HEK293 (cell line): Measurements from ENCODE around the gene IL13.

Experiments
- IKZF3 ChIP-seq: fragments of 450-650 bp; IDR thresholded peaks from 2 replicates; pipeline ENCODE4 v1.5.0; 2018; ENCODE audit warnings: missing biosample characterization, mild to moderate bottlenecking, missing genetic modification characterization, moderate library complexity
- REPIN1 ChIP-seq: fragments of 450-650 bp; formaldehyde crosslinking; IDR thresholded peaks from 2 replicates; pipeline ENCODE4 v1.5.1; 2017; ENCODE audit warnings: missing biosample characterization, missing genetic modification characterization, low read depth
- ZFP37 ChIP-seq: fragments of 450-650 bp; formaldehyde crosslinking; IDR thresholded peaks from 2 replicates; pipeline ENCODE4 v1.5.1; 2016; ENCODE audit warnings: missing biosample characterization, missing genetic modification characterization
- ZNF266 ChIP-seq: fragments of 450-650 bp; formaldehyde crosslinking; IDR thresholded peaks from 2 replicates; pipeline ENCODE4 v1.5.1; 2016; ENCODE audit warnings: missing biosample characterization, missing genetic modification characterization, low read depth
- ZNF416 ChIP-seq: fragments of 450-650 bp; formaldehyde crosslinking; IDR thresholded peaks from 2 replicates; pipeline ENCODE4 v1.5.1; 2016; ENCODE audit warnings: missing biosample characterization, missing genetic modification characterization
- ZNF670 ChIP-seq: fragments of 450-650 bp; formaldehyde crosslinking; IDR thresholded peaks from 2 replicates; pipeline ENCODE4 v1.5.1; 2016; ENCODE audit warnings: missing biosample characterization, missing genetic modification characterization, low read depth
- ZNF837 ChIP-seq: fragments of 450-650 bp; formaldehyde crosslinking; IDR thresholded peaks from 2 replicates; pipeline ENCODE4 v1.5.1; 2016; ENCODE audit warnings: missing biosample characterization, missing genetic modification characterization
- TF ChIP-seq, protein P1 (sequence below): fragments of 450-650 bp; formaldehyde crosslinking; IDR thresholded peaks from 2 replicates; pipeline ENCODE4 v1.5.1; 2016; ENCODE audit warnings: missing biosample characterization, missing genetic modification characterization
- TF ChIP-seq, protein P2 (sequence below): fragments of 450-650 bp; formaldehyde crosslinking; IDR thresholded peaks from 2 replicates; pipeline ENCODE4 v1.5.0; 2017; ENCODE audit warnings: missing biosample characterization, missing genetic modification characterization, borderline replicate concordance
- TF ChIP-seq, protein P3 (sequence below): fragments of 450-650 bp; formaldehyde crosslinking; IDR thresholded peaks from 2 replicates; pipeline ENCODE4 v1.5.1; 2016; ENCODE audit warnings: missing biosample characterization, missing genetic modification characterization
- TF ChIP-seq, protein P4 (sequence below): fragments of 450-650 bp; formaldehyde crosslinking; IDR thresholded peaks from 2 replicates; pipeline ENCODE4 v1.5.1; 2016; ENCODE audit warnings: missing biosample characterization, missing genetic modification characterization
- TF ChIP-seq, protein P5 (sequence below): fragments of 450-650 bp; formaldehyde crosslinking; IDR thresholded peaks from 2 replicates; pipeline ENCODE4 v1.5.1; 2017; ENCODE audit warnings: missing biosample characterization, missing genetic modification characterization

DNA sequence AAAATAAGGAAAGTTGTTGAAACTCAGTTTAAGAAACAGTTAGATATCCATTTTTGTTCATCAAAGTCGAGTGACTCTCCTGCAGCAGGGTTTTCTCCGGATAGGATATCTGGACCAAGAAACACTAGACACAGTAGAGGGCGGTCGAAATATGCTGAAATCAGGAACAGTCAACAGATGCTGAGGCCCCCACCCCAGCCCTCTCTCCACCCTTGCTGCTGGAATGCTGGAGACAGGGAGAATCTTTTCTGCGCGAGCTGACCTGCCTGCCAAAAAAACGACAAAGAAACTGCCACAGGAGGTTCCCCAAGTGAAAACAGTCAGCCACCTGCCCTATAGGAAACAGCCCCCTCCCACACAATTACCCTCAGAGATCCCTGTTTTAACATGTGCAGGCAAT, 4.3 kb upstream of the IL13 start:
- TF ChIP-seq, protein P1, sequence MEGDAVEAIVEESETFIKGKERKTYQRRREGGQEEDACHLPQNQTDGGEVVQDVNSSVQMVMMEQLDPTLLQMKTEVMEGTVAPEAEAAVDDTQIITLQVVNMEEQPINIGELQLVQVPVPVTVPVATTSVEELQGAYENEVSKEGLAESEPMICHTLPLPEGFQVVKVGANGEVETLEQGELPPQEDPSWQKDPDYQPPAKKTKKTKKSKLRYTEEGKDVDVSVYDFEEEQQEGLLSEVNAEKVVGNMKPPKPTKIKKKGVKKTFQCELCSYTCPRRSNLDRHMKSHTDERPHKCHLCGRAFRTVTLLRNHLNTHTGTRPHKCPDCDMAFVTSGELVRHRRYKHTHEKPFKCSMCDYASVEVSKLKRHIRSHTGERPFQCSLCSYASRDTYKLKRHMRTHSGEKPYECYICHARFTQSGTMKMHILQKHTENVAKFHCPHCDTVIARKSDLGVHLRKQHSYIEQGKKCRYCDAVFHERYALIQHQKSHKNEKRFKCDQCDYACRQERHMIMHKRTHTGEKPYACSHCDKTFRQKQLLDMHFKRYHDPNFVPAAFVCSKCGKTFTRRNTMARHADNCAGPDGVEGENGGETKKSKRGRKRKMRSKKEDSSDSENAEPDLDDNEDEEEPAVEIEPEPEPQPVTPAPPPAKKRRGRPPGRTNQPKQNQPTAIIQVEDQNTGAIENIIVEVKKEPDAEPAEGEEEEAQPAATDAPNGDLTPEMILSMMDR (tag by site-specific recombination): no peak
- TF ChIP-seq ZNF416 (tag by site-specific recombination) (no peak), ZNF670 (tag by site-specific recombination) (no peak), IKZF3 (tag by site-specific recombination) (no peak), REPIN1 (no peak), ZNF837 (tag by site-specific recombination) (no peak), ZNF266 (no peak), ZFP37 (tag by site-specific recombination) (no peak)
- TF ChIP-seq, protein P2, sequence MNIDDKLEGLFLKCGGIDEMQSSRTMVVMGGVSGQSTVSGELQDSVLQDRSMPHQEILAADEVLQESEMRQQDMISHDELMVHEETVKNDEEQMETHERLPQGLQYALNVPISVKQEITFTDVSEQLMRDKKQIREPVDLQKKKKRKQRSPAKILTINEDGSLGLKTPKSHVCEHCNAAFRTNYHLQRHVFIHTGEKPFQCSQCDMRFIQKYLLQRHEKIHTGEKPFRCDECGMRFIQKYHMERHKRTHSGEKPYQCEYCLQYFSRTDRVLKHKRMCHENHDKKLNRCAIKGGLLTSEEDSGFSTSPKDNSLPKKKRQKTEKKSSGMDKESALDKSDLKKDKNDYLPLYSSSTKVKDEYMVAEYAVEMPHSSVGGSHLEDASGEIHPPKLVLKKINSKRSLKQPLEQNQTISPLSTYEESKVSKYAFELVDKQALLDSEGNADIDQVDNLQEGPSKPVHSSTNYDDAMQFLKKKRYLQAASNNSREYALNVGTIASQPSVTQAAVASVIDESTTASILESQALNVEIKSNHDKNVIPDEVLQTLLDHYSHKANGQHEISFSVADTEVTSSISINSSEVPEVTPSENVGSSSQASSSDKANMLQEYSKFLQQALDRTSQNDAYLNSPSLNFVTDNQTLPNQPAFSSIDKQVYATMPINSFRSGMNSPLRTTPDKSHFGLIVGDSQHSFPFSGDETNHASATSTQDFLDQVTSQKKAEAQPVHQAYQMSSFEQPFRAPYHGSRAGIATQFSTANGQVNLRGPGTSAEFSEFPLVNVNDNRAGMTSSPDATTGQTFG (tag by site-specific recombination): no peak
- TF ChIP-seq, protein P3, sequence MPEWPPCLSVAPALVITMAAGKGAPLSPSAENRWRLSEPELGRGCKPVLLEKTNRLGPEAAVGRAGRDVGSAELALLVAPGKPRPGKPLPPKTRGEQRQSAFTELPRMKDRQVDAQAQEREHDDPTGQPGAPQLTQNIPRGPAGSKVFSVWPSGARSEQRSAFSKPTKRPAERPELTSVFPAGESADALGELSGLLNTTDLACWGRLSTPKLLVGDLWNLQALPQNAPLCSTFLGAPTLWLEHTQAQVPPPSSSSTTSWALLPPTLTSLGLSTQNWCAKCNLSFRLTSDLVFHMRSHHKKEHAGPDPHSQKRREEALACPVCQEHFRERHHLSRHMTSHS (tag by site-specific recombination): no peak
- TF ChIP-seq, protein P4, sequence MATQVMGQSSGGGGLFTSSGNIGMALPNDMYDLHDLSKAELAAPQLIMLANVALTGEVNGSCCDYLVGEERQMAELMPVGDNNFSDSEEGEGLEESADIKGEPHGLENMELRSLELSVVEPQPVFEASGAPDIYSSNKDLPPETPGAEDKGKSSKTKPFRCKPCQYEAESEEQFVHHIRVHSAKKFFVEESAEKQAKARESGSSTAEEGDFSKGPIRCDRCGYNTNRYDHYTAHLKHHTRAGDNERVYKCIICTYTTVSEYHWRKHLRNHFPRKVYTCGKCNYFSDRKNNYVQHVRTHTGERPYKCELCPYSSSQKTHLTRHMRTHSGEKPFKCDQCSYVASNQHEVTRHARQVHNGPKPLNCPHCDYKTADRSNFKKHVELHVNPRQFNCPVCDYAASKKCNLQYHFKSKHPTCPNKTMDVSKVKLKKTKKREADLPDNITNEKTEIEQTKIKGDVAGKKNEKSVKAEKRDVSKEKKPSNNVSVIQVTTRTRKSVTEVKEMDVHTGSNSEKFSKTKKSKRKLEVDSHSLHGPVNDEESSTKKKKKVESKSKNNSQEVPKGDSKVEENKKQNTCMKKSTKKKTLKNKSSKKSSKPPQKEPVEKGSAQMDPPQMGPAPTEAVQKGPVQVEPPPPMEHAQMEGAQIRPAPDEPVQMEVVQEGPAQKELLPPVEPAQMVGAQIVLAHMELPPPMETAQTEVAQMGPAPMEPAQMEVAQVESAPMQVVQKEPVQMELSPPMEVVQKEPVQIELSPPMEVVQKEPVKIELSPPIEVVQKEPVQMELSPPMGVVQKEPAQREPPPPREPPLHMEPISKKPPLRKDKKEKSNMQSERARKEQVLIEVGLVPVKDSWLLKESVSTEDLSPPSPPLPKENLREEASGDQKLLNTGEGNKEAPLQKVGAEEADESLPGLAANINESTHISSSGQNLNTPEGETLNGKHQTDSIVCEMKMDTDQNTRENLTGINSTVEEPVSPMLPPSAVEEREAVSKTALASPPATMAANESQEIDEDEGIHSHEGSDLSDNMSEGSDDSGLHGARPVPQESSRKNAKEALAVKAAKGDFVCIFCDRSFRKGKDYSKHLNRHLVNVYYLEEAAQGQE (tag by site-specific recombination): no peak
- TF ChIP-seq, protein P5, sequence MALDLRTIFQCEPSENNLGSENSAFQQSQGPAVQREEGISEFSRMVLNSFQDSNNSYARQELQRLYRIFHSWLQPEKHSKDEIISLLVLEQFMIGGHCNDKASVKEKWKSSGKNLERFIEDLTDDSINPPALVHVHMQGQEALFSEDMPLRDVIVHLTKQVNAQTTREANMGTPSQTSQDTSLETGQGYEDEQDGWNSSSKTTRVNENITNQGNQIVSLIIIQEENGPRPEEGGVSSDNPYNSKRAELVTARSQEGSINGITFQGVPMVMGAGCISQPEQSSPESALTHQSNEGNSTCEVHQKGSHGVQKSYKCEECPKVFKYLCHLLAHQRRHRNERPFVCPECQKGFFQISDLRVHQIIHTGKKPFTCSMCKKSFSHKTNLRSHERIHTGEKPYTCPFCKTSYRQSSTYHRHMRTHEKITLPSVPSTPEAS (tag by site-specific recombination): no peak
